ENCODE data around the gene DNAJB14.

DNAJB14 gene

DNA sequence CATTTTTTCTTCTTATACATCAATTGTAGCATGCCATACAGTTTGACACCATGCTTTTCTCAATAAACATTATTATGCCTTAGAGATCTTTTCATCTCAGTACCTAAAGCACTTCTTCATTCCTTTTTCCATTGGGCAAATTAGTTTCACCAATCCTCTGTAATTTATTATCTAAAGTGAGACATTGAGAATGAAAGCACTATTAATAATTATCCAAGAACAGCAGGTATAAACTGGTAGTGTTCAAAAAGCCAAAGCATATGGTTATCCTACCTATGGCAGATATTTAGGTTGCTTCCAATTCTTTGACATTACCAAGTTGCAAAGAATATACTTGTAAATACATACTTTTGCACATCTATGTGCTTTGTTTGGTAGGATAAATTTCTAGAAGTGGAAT lies 67.8 kb downstream of the DNAJB14 start:
- no peaks in the 10 kb centered on the region for H3K9me3 ChIP-seq (ENCODE audit: low read length)
- no peaks in the 10 kb centered on the region for H3K4me1 ChIP-seq (ENCODE audit: insufficient read depth, low read length)
- H3K27me3 ChIP-seq (ENCODE audit: insufficient read depth, low read length): no peaks in the 10 kb centered on the region
- no peak overlapping the region for H3K4me3 ChIP-seq (ENCODE audit: low read length)
- peaks cover 29% of the 10 kb centered on the region for H3K36me3 ChIP-seq (ENCODE audit: insufficient read depth, low read length)
- no peak overlapping the region for H2AFZ ChIP-seq (ENCODE audit: low read depth, low read length)

GRCh38 chr4:99876946-99877345 lies 69.5 kb downstream of the DNAJB14 start:
- Histone ChIP-seq H2AFZ (ENCODE audit: low read depth, low read length) (no peak overlapping the region), H3K4me1 (ENCODE audit: insufficient read depth, low read length) (no peaks in the 10 kb centered on the region), H3K27me3 (ENCODE audit: insufficient read depth, low read length) (no peaks in the 10 kb centered on the region), H3K4me3 (ENCODE audit: low read length) (no peak overlapping the region), H3K36me3 (ENCODE audit: insufficient read depth, low read length) (peaks cover 26% of the 10 kb centered on the region), H3K9me3 (ENCODE audit: low read length) (no peaks in the 10 kb centered on the region)

DNA sequence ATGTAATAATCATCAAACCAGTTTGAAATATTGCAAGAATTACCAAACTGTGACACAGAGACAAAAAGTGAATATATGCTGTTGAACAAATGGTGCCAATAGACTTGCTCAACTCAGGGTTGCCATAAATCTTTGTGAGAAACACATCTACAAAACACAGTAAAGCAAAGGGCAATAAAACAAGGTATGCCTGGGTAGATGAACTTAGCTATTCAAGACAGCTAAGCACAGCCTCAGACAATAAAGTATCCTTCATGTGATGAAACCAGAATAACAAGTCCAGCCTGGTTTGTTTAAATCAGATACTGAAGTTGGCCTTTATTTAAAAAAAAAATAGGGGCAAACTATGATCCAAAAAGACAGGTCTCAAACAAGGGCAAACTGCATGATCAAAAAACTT lies 71.3 kb downstream of the DNAJB14 start:
- Histone ChIP-seq H2AFZ (ENCODE audit: low read depth, low read length) (no peak overlapping the region), H3K9me3 (ENCODE audit: low read length) (no peaks in the 10 kb centered on the region), H3K4me3 (ENCODE audit: low read length) (no peak overlapping the region), H3K27me3 (ENCODE audit: insufficient read depth, low read length) (no peaks in the 10 kb centered on the region), H3K4me1 (ENCODE audit: insufficient read depth, low read length) (no peaks in the 10 kb centered on the region), H3K36me3 (ENCODE audit: insufficient read depth, low read length) (peaks cover 9% of the 10 kb centered on the region)

DNA sequence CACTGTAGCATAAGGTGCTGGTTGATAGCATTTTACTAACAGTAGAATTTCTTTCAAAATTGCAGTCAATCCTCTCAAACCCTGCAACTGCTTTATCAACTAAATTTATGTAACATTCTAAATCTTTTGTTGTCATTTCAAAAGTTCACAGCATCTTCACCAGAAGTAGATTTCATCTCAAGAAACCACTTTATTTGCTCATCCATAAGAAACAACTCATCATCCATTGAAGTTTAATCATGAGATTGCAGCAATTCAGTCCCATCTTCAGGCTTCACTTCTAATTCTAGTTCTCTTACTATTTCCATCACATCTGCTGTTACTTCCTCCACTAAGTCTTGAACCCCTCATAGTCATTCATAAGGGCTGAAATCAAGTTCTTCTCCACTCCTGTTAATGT lies 73.8 kb downstream of the DNAJB14 start:
- Histone ChIP-seq H3K36me3 (ENCODE audit: insufficient read depth, low read length) (no peaks in the 10 kb centered on the region), H3K27me3 (ENCODE audit: insufficient read depth, low read length) (no peaks in the 10 kb centered on the region), H3K9me3 (ENCODE audit: low read length) (no peaks in the 10 kb centered on the region), H3K4me1 (ENCODE audit: insufficient read depth, low read length) (peaks cover 6% of the 10 kb centered on the region), H3K4me3 (ENCODE audit: low read length) (no peak overlapping the region), H2AFZ (ENCODE audit: low read depth, low read length) (no peak overlapping the region)

DNA sequence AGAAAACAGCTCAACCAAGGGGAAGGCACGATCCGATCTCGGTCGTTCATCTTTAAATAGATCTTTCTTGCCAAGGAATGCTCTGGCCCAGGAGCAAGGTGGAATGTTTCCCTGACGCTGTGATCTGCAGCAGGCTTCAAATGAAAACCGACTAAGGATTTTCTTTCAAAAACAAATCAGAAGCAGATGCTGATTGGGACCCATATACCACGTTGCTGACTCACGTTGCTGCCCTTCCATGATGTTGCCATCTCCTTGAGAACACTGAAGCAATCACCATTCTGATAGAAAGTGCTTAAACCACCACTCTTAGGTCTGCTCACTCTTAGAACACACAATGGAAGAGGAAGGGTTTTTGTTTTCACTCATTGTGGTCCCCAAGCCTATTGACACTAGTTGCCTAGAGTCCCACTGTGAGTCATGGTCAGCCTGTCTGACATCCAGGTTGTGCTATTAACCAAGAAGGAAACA lies 78.3 kb downstream of the DNAJB14 start:
- H3K4me3 ChIP-seq (ENCODE audit: low read length): no peak overlapping the region
- H3K27me3 ChIP-seq (ENCODE audit: insufficient read depth, low read length): no peaks in the 10 kb centered on the region
- H2AFZ ChIP-seq (ENCODE audit: low read depth, low read length): no peak overlapping the region
- H3K4me1 ChIP-seq (ENCODE audit: insufficient read depth, low read length): peaks cover 6% of the 10 kb centered on the region
- H3K9me3 ChIP-seq (ENCODE audit: low read length): no peaks in the 10 kb centered on the region
- no peaks in the 10 kb centered on the region for H3K36me3 ChIP-seq (ENCODE audit: insufficient read depth, low read length)

GRCh38 chr4:99863804-99864203 lies 82.6 kb downstream of the DNAJB14 start:
- Histone ChIP-seq H3K4me3 (ENCODE audit: low read length) (no peak overlapping the region), H3K9me3 (ENCODE audit: low read length) (no peaks in the 10 kb centered on the region), H3K4me1 (ENCODE audit: insufficient read depth, low read length) (peaks cover 6% of the 10 kb centered on the region), H2AFZ (ENCODE audit: low read depth, low read length) (no peak overlapping the region), H3K27me3 (ENCODE audit: insufficient read depth, low read length) (no peaks in the 10 kb centered on the region), H3K36me3 (ENCODE audit: insufficient read depth, low read length) (no peaks in the 10 kb centered on the region)

DNA sequence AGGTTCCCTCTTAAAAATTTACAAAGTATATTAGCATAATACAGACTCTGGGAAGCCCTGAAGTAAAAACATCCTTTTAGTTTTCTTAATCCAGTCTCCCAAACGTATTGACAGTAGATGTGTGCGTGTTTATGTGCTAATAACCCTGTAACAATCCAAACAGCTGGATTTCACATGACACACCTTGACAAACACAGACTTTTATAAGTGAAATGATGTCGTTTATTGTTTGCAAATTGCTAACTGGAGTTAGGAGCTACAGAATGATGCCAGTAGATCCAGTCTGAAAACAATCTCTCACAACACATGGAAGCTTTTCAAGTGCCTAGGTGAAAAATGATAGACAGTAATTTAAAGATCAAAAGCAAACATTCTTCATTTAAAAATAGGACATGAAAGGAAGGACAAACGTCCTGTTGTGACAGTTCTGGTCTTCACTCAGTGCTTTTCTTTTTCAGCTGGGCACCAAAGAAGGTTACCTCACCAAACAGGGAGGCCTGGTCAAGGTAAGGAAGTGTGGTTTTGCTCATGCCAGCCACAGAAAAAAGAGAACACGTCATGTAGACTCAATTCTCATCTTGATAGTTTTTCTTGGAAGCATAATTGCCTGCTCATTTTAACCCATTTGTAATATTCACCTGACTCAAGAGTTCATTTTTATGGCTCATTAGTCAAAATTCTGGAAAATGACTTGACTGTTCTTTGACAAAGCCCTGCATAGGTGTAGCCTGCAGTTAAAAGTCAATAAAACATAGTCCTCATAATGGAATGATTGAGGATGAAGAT lies 85.1 kb downstream of the DNAJB14 start:
- Histone ChIP-seq H3K4me1 (ENCODE audit: insufficient read depth, low read length) (no peaks in the 10 kb centered on the region), H3K36me3 (ENCODE audit: insufficient read depth, low read length) (no peaks in the 10 kb centered on the region), H3K4me3 (ENCODE audit: low read length) (no peak overlapping the region), H3K27me3 (ENCODE audit: insufficient read depth, low read length) (no peaks in the 10 kb centered on the region), H2AFZ (ENCODE audit: low read depth, low read length) (no peak overlapping the region), H3K9me3 (ENCODE audit: low read length) (no peaks in the 10 kb centered on the region)

DNA sequence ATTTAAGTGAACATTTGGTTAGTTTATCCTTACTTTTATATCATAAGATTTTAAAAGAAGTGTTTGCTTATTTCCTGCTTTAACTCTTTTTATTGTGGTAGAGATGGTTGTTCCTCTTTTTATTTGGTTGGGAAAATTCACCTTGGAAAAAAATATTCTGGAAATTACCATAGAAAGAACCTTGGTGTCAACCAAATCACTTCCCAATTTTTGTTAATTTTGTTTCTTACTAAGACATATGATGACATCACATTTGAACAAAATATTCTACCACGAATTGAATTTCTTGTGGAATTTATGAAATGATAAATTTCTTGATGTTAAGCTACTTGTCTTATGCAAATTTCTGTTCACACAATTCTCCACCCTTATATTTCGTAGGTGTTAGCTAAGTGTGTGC lies 85.9 kb downstream of the DNAJB14 start:
- no peak overlapping the region for H3K4me3 ChIP-seq (ENCODE audit: low read length)
- H3K9me3 ChIP-seq (ENCODE audit: low read length): no peaks in the 10 kb centered on the region
- no peaks in the 10 kb centered on the region for H3K4me1 ChIP-seq (ENCODE audit: insufficient read depth, low read length)
- H3K27me3 ChIP-seq (ENCODE audit: insufficient read depth, low read length): no peaks in the 10 kb centered on the region
- no peaks in the 10 kb centered on the region for H3K36me3 ChIP-seq (ENCODE audit: insufficient read depth, low read length)
- H2AFZ ChIP-seq (ENCODE audit: low read depth, low read length): no peak overlapping the region

- Histone ChIP-seq H3K4me1 (ENCODE audit: insufficient read depth, low read length) (no peaks in the 10 kb centered on the region), H3K27me3 (ENCODE audit: insufficient read depth, low read length) (no peaks in the 10 kb centered on the region), H3K36me3 (ENCODE audit: insufficient read depth, low read length) (no peaks in the 10 kb centered on the region), H3K4me3 (ENCODE audit: low read length) (no peak overlapping the region), H3K9me3 (ENCODE audit: low read length) (no peaks in the 10 kb centered on the region), H2AFZ (ENCODE audit: low read depth, low read length) (no peak overlapping the region)
Observed at GRCh38 chr4:99859618-99860017, 86.8 kb downstream of the DNAJB14 start.

- no peak overlapping the region for H3K4me3 ChIP-seq (ENCODE audit: low read length)
- H3K27me3 ChIP-seq (ENCODE audit: insufficient read depth, low read length): no peaks in the 10 kb centered on the region
- no peak overlapping the region for H2AFZ ChIP-seq (ENCODE audit: low read depth, low read length)
- peaks cover 7% of the 10 kb centered on the region for H3K4me1 ChIP-seq (ENCODE audit: insufficient read depth, low read length)
- no peaks in the 10 kb centered on the region for H3K36me3 ChIP-seq (ENCODE audit: insufficient read depth, low read length)
- H3K9me3 ChIP-seq (ENCODE audit: low read length): no peaks in the 10 kb centered on the region
Observed at GRCh38 chr4:99857307-99857706, 89.1 kb downstream of the DNAJB14 start.

DNA sequence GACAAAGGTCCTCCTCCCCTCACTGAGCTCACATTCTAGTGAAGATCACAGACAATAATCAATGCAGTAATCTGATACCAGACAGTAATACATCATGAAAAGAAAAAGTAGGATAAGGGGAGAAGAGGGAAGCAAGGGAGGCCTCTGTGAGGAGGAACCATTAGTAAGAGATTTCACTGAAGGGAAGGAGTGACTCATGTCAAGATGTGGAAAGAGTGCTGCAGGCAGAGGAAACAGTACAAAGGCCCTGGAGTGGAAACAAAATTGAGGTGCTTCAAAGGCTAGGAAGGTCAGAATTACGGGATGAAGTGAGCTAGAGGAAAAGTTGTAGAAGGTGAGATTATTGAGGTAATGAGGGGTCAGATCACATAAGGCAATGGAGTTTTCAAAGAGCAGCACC lies 90.3 kb downstream of the DNAJB14 start:
- H2AFZ ChIP-seq (ENCODE audit: low read depth, low read length): no peak overlapping the region
- no peaks in the 10 kb centered on the region for H3K36me3 ChIP-seq (ENCODE audit: insufficient read depth, low read length)
- H3K9me3 ChIP-seq (ENCODE audit: low read length): no peaks in the 10 kb centered on the region
- H3K27me3 ChIP-seq (ENCODE audit: insufficient read depth, low read length): no peaks in the 10 kb centered on the region
- H3K4me3 ChIP-seq (ENCODE audit: low read length): no peak overlapping the region
- H3K4me1 ChIP-seq (ENCODE audit: insufficient read depth, low read length): peaks cover 7% of the 10 kb centered on the region

GRCh38 chr4:99855678-99856077 lies 90.7 kb downstream of the DNAJB14 start:
- Histone ChIP-seq H3K36me3 (ENCODE audit: insufficient read depth, low read length) (no peaks in the 10 kb centered on the region), H2AFZ (ENCODE audit: low read depth, low read length) (no peak overlapping the region), H3K4me1 (ENCODE audit: insufficient read depth, low read length) (peaks cover 10% of the 10 kb centered on the region), H3K4me3 (ENCODE audit: low read length) (no peak overlapping the region), H3K9me3 (ENCODE audit: low read length) (no peaks in the 10 kb centered on the region), H3K27me3 (ENCODE audit: insufficient read depth, low read length) (no peaks in the 10 kb centered on the region)

- no peak overlapping the region for H3K4me3 ChIP-seq (ENCODE audit: low read length)
- H3K36me3 ChIP-seq (ENCODE audit: insufficient read depth, low read length): no peaks in the 10 kb centered on the region
- no peak overlapping the region for H2AFZ ChIP-seq (ENCODE audit: low read depth, low read length)
- H3K4me1 ChIP-seq (ENCODE audit: insufficient read depth, low read length): peaks cover 10% of the 10 kb centered on the region
- H3K27me3 ChIP-seq (ENCODE audit: insufficient read depth, low read length): no peaks in the 10 kb centered on the region
- H3K9me3 ChIP-seq (ENCODE audit: low read length): no peaks in the 10 kb centered on the region
Observed at GRCh38 chr4:99853999-99854398, 92.4 kb downstream of the DNAJB14 start.

DNA sequence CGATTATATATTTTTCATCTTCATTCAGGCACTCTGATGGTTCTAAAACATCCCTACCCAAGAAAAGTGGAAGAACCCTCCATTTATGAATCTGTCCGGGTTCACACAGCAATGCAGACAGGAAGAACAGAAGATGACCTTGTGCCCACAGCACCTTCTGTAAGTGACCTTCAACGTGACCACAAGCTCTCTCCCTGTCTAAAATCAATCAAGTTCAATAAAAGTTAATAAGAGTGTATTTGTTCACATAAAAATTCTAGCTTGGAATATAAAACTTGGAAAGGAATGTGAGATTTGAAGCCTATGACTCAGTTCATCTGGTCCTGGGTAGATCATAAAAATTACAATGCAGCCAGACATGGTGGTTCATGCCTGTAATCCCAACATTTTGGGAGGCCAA lies 93.2 kb downstream of the DNAJB14 start:
- H3K36me3 ChIP-seq (ENCODE audit: insufficient read depth, low read length): no peaks in the 10 kb centered on the region
- no peak overlapping the region for H3K4me3 ChIP-seq (ENCODE audit: low read length)
- no peak overlapping the region for H2AFZ ChIP-seq (ENCODE audit: low read depth, low read length)
- no peaks in the 10 kb centered on the region for H3K9me3 ChIP-seq (ENCODE audit: low read length)
- H3K4me1 ChIP-seq (ENCODE audit: insufficient read depth, low read length): peaks cover 10% of the 10 kb centered on the region
- H3K27me3 ChIP-seq (ENCODE audit: insufficient read depth, low read length): no peaks in the 10 kb centered on the region
